Heart left ventricle (tissue), 16 donors: Measurements from ENCODE around the gene SRD5A2. TPM values are rescaled to one million over a fixed set of nuclear protein-coding genes. Genes with fewer than 3 reads are reported as not detected.

Experiments
- ATAC-seq, 4 donors: fragments of 200-7000 bp; cut with Tn5 transposase; one replicate each; pipeline ENCODE4 v1.9.1; 2020 to 2022; ENCODE audit warnings: moderate library complexity in 4 of 4, mild to moderate bottlenecking in 3 of 4, moderate number of reproducible peaks in 1 of 4
- DNase-seq, 5 donors: peaks; one replicate each; pipeline ENCODE4 v3.0.0-alpha.2; 2020
- H3K27ac ChIP-seq, 12 donors: fragments of 200-600 bp; sonication (generic) in 4 of 12; one replicate each; pipeline versions ENCODE4 v1.5.0 to v1.8.0; 2016 to 2022; ENCODE audit warnings: mild to moderate bottlenecking in 2 of 12
- H3K27me3 ChIP-seq, 9 donors: fragments of 200-600 bp; sonication (generic) in 2 of 9; one replicate each; pipeline versions ENCODE4 v1.5.1 to v1.8.0; 2016 to 2022; ENCODE audit warnings: mild to moderate bottlenecking in 3 of 9
- H3K36me3 ChIP-seq, 9 donors: fragments of 200-600 bp; sonication (generic) in 2 of 9; one replicate each; pipeline versions ENCODE4 v1.5.0 to v1.8.0; 2018 to 2022; ENCODE audit warnings: mild to moderate bottlenecking in 2 of 9
- H3K4me1 ChIP-seq, 12 donors: fragments of 200-600 bp; sonication (generic) in 4 of 12; one replicate each; pipeline versions ENCODE4 v1.5.0 to v1.8.0; 2016 to 2022; ENCODE audit warnings: mild to moderate bottlenecking in 3 of 12
- H3K4me3 ChIP-seq, 12 donors: fragments of 200-600 bp; sonication (generic) in 4 of 12; one replicate each; pipeline versions ENCODE4 v1.5.0 to v1.8.0; 2017 to 2022; ENCODE audit warnings: mild to moderate bottlenecking in 9 of 12, moderate library complexity in 4 of 12
- H3K9me3 ChIP-seq, 12 donors: fragments of 200-600 bp; sonication (generic) in 4 of 12; one replicate each; pipeline versions ENCODE4 v1.5.0 to v1.8.0; 2016 to 2022; ENCODE audit warnings: mild to moderate bottlenecking in 1 of 12
- POLR2A ChIP-seq, 2 donors: fragments of 450-650 bp; IDR thresholded peaks; one replicate each; pipeline ENCODE4 v1.6.1; 2017; ENCODE audit warnings: antibody characterized with exemption in 2 of 2, mild to moderate bottlenecking in 2 of 2, moderate library complexity in 2 of 2
- WGBS, 4 donors: extraction: QIAGEN DNeasy Blood & Tissue Kit in 2 of 4; methylation state at CpG; one replicate each; pipeline versions ENCODE4 v1.1.5 to v1.1.7; 2013 to 2018; 5-methylcytosine and 5-hydroxymethylcytosine counted together
- intact Hi-C, 10 donors: fragments of 100-400 bp; cut with DNase I; formaldehyde crosslinking; loops; one replicate each; pipeline versions ENCODE4 v1.11.1 to v1.14.2; 2022
- polyA plus RNA-seq, 2 donors: library from polyadenylated mRNA; stranded (reverse); fragments of 200-250 nt; gene quantifications; one replicate each; pipeline ENCODE4 v1.2.3, GENCODE V29; 2013
- total RNA-seq, 9 donors: library from RNA; depleted of rRNA in 2 of 9; stranded (reverse); fragments of >200 nt in 2 of 9; fragmentation: NEBNext Ultra II Directional in 3 of 9; extraction: Animal tissue kit (Norgen Biotek cat#: 25700) in 3 of 9; gene quantifications; one replicate each; pipeline versions ENCODE4 v1.1.0 to v1.2.4, GENCODE V29; 2016 to 2023
- TF ChIP-seq, protein P1 (sequence below), 12 donors: fragments of 200-600 bp; sonication (generic) in 4 of 12; IDR thresholded peaks; one replicate each; pipeline versions ENCODE4 v1.5.0 to v1.8.0; 2018 to 2022; ENCODE audit warnings: antibody characterized with exemption in 12 of 12, mild to moderate bottlenecking in 5 of 12
- donor health status: ischemic (EF 13 %, LVEDD 7.1; RV severe dilation, severe dysfunction).
- donor health status: healthy with polysubstance abuse.
- donor health status: DM: no; HTN: yes; CAD: no.
- donor health status: DM: no; HTN: no; CAD: no.
- donor health status: ischemic (EF 25% LVEDD 6.9; RV normal size, moderate dysfunction).
- donor health status: ischemic (EF 25% LVEDD 5.7; RV mildly dilated, moderate dysfunction).
- donor health status: healthy.
- donor health status: DM: yes; HTN: yes; CAD: no.
- donor health status: ischemic (EF 35%, LVEDD 5.7; RV mildly dilated, moderate dysfunction).
- donor health status: nonischemic (EF 11% LVEDD 7.7; RV severe dilation, severe dysfunction).
- donor health status: DM: yes; HTN: yes; CAD: no.
- donor health status: PGD.
- donor health status: ischemic (EF 29% LVEDD 5.4; RV normal size, mild dysfunction).
- donor health status: nonischemic (EF 23%, LVEDD 6.1; RV moderate dilation, normal function).

Gene SRD5A2
- total and polyA plus RNA-seq, 11 donors: not detected

GRCh38 chr2:31534636-31535035 lies 46.1 kb downstream of the SRD5A2 start:
- ATAC-seq: no peak
- no peaks in the 10 kb centered on the region for H3K36me3 ChIP-seq
- H3K27me3 ChIP-seq: no peaks in the 10 kb centered on the region
- H3K27ac ChIP-seq: no peak overlapping the region
- H3K4me1 ChIP-seq: no peaks in the 10 kb centered on the region
- H3K9me3 ChIP-seq: no peaks in the 10 kb centered on the region
- no peak for DNase-seq
- TF ChIP-seq POLR2A (IDR thresholded peaks at IDR 0.05): no peak
- intact Hi-C loops: no loop called here
- no peak overlapping the region for H3K4me3 ChIP-seq
- 86 to 96% (median 93%) methylated on average over 1 of the region's 1 CpG for WGBS, 4 donors

DNA sequence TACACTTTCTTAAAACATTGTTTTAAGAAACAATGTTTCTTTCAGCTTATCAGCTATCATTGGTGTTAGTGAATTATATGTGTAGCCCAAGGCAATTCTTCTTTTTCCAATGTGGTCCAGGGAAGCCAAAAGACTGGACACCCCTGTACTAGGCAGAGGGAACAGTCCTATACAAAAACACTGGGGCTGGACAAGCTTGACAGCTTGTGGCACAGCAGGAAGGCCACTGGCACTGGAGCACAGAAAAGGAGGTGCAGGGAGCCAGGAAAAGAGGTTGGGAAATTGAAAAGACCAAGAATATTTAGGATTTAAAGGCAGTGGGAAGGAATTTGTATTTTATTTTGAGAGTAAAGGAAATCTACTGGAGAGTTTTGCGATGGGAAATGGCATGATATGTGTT lies 47.7 kb downstream of the SRD5A2 start:
- no peak overlapping the region for H3K4me3 ChIP-seq
- H3K9me3 ChIP-seq: no peaks in the 10 kb centered on the region
- ATAC-seq (no peak), DNase-seq (no peak)
- no peaks in the 10 kb centered on the region for H3K36me3 ChIP-seq
- H3K4me1 ChIP-seq: no peaks in the 10 kb centered on the region
- H3K27me3 ChIP-seq: no peaks in the 10 kb centered on the region
- H3K27ac ChIP-seq: no peak overlapping the region
- TF ChIP-seq, protein P1, sequence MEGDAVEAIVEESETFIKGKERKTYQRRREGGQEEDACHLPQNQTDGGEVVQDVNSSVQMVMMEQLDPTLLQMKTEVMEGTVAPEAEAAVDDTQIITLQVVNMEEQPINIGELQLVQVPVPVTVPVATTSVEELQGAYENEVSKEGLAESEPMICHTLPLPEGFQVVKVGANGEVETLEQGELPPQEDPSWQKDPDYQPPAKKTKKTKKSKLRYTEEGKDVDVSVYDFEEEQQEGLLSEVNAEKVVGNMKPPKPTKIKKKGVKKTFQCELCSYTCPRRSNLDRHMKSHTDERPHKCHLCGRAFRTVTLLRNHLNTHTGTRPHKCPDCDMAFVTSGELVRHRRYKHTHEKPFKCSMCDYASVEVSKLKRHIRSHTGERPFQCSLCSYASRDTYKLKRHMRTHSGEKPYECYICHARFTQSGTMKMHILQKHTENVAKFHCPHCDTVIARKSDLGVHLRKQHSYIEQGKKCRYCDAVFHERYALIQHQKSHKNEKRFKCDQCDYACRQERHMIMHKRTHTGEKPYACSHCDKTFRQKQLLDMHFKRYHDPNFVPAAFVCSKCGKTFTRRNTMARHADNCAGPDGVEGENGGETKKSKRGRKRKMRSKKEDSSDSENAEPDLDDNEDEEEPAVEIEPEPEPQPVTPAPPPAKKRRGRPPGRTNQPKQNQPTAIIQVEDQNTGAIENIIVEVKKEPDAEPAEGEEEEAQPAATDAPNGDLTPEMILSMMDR (IDR thresholded peaks at IDR 0.05): no peak
- no peak for TF ChIP-seq POLR2A (IDR thresholded peaks at IDR 0.05)
- WGBS, 4 donors: 87 to 94% (median 92%) methylated on average over 1 of the region's 1 CpG
- intact Hi-C loops: no loop called here

DNA sequence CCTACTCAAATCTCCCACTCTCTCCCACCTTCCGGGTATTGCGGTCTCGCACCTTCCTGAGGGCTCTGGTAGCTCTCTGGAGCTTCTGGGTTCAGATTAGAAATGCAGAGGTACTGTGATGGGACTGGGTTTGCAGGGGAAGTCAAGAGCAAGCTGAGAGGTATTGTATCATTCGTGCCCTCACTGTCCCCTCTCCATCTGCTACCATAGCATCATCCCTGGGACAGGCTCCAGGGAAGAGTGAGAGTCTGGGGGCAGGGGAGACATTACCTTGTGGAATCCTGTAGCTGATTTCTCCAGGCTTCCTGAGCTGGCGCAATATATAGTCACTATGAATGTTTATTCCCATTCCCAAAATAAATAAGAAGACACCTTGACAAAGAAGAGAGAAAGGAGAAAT lies 49.6 kb downstream of the SRD5A2 start:
- 82 to 94% (median 92%) methylated on average over 5 of the region's 5 CpGs for WGBS, 4 donors
- H3K27ac ChIP-seq: no peak overlapping the region
- intact Hi-C loops: no loop called here
- no peaks in the 10 kb centered on the region for H3K27me3 ChIP-seq
- DNase-seq (no peak), ATAC-seq (no peak)
- no peaks in the 10 kb centered on the region for H3K4me1 ChIP-seq
- TF ChIP-seq, protein P1 (IDR thresholded peaks at IDR 0.05): no peak
- TF ChIP-seq POLR2A (IDR thresholded peaks at IDR 0.05): no peak
- no peaks in the 10 kb centered on the region for H3K9me3 ChIP-seq
- no peaks in the 10 kb centered on the region for H3K36me3 ChIP-seq
- no peak overlapping the region for H3K4me3 ChIP-seq

- H3K27me3 ChIP-seq: no peaks in the 10 kb centered on the region
- H3K4me1 ChIP-seq: no peaks in the 10 kb centered on the region
- no peaks in the 10 kb centered on the region for H3K36me3 ChIP-seq
- DNase-seq (no peak), ATAC-seq (no peak)
- no peaks in the 10 kb centered on the region for H3K9me3 ChIP-seq
- WGBS, 4 donors: 89 to 95% (median 92%) methylated on average over 8 of the region's 8 CpGs
- no peak for TF ChIP-seq POLR2A (IDR thresholded peaks at IDR 0.05)
- TF ChIP-seq, protein P1 (IDR thresholded peaks at IDR 0.05): no peak
- intact Hi-C loops: loop anchor here in 5 of 10 donors (10.0 kb wide), 1 partner anchor 814 kb away; no protein-coding TSS in a partner anchor
- no peak overlapping the region for H3K27ac ChIP-seq
- no peak overlapping the region for H3K4me3 ChIP-seq
Observed at GRCh38 chr2:31529256-31529655, 51.5 kb downstream of the SRD5A2 start.

- ATAC-seq: no peak
- TF ChIP-seq, protein P1 (IDR thresholded peaks at IDR 0.05): no peak
- TF ChIP-seq POLR2A (IDR thresholded peaks at IDR 0.05): no peak
- Histone ChIP-seq H3K36me3 (no peaks in the 10 kb centered on the region), H3K4me3 (no peak overlapping the region), H3K9me3 (no peaks in the 10 kb centered on the region), H3K4me1 (no peaks in the 10 kb centered on the region), H3K27ac (no peak overlapping the region), H3K27me3 (no peaks in the 10 kb centered on the region)
- WGBS, 4 donors: 89 to 96% (median 91%) methylated on average over 6 of the region's 6 CpGs
- no peak for DNase-seq
- intact Hi-C loops: loop anchor here in 5 of 10 donors (10.0 kb wide), 1 partner anchor 814 kb away; no protein-coding TSS in a partner anchor
Observed at GRCh38 chr2:31528823-31529222, 51.9 kb downstream of the SRD5A2 start.
